Measurements from ENCODE around the gene NOL12.

DNA sequence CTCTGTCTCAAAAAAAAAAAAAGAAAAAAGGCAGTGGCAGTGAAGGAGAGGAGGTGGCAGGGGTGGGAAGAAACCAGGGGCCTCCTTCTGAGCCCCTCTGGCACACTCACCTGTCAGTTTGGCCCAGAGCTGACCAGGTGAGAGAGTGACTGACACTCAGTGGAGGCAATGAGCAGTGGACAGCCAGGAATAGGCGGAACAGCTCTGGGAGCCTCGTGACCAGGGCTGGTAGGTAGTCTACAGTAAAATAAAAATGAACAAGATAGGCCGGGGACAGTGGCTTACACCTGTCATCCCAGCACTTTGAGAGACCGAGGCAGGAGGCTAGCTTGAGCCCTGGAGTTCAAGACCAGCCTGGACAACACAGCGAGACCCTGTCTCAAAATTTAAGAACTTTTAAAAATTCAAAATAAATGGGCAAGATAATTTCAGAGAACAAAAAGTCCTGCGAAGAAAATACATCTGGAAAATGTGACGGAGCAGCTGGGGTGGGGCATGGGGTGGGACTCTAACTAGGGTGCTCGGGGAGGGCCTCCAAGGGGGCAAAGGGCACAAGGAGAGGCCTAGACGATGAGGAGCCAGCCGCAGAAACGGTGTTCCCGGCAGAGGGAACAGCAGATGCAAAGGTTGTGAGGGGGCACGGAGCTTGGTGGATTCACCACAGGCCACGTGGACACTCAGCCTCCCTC is 31.4 kb upstream of the NOL12 start:
- TF ChIP-seq, protein P1, sequence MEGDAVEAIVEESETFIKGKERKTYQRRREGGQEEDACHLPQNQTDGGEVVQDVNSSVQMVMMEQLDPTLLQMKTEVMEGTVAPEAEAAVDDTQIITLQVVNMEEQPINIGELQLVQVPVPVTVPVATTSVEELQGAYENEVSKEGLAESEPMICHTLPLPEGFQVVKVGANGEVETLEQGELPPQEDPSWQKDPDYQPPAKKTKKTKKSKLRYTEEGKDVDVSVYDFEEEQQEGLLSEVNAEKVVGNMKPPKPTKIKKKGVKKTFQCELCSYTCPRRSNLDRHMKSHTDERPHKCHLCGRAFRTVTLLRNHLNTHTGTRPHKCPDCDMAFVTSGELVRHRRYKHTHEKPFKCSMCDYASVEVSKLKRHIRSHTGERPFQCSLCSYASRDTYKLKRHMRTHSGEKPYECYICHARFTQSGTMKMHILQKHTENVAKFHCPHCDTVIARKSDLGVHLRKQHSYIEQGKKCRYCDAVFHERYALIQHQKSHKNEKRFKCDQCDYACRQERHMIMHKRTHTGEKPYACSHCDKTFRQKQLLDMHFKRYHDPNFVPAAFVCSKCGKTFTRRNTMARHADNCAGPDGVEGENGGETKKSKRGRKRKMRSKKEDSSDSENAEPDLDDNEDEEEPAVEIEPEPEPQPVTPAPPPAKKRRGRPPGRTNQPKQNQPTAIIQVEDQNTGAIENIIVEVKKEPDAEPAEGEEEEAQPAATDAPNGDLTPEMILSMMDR (IDR thresholded peaks at IDR 0.05) = no peak
- TF ChIP-seq EZH2 (IDR thresholded peaks at IDR 0.05) = no peak
- TF ChIP-seq EZH2phosphoT487 (IDR thresholded peaks at IDR 0.05) = no peak

Measured in neural progenitor cell (in vitro differentiated cells).